Measurements from ENCODE around the gene STRIP1.

Gene STRIP1

GRCh38 chr1:110098222-110099026 lies 64.0 kb downstream of the STRIP1 start:
- no peak for DNase-seq

GRCh38 chr1:110100335-110100734 lies 65.9 kb downstream of the STRIP1 start:
- DNase-seq = no peak

- DNase-seq = no peak
Measured at GRCh38 chr1:110102081-110102480, 67.7 kb downstream of the STRIP1 start.

Measured in retina (tissue), 1 donor.